Coronary artery (tissue), 2 donors: Measurements from ENCODE around the gene COL2A1.

Experiments
- DNase-seq: peaks from one replicate; pipeline ENCODE4 v3.0.0-alpha.2; 2017; ENCODE audit warnings: low spot score
- H3K27ac ChIP-seq, 2 donors: fragments of 200-600 bp; sonication (generic); one replicate each; pipeline ENCODE4 v1.5.1; 2016 to 2019
- H3K4me3 ChIP-seq: fragments of 200-600 bp; sonication (generic); 2 replicates; pipeline ENCODE4 v1.5.1; 2016; ENCODE audit warnings: mild to moderate bottlenecking, moderate library complexity
- TF ChIP-seq, protein P1 (sequence below): fragments of 200-600 bp; sonication (generic); IDR thresholded peaks from one replicate; pipeline ENCODE4 v1.5.1; 2019; ENCODE audit warnings: antibody characterized with exemption

Gene COL2A1

DNA sequence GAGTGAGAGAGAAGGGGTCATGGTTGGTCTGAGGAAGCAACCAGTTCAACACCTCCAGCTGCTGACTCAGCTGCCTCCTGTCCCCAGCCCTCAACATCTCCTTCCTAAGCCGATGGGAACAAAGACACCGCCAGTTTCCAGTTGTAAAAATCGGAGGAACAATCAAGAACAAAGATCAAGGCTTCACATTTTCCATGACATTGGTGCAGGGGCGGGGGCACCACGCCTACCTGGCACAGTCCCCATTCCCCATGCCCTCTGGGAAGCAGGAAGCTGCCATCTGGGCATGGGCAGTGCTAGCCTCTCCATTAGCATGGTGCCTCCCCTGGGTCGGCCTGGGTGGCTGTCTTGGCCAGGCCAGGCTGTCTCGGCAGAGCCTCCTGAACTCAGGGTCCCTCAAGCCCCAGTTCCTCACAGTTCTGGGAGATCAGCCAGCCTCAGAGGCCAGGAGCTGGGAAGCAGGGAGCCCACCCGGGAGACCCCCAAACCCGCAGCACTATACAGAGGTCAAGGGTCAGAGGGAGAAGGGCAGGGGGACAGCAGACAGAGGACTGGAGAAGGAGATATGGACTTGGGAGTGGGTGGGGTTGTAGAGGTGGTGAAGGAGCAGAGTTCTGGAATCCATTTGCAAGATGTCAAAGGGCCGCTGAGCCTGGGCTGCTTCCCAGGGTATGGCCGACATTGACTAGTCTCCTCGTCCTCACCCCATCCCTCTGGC is 60.5 kb downstream of the COL2A1 start:
- TF ChIP-seq, protein P1, sequence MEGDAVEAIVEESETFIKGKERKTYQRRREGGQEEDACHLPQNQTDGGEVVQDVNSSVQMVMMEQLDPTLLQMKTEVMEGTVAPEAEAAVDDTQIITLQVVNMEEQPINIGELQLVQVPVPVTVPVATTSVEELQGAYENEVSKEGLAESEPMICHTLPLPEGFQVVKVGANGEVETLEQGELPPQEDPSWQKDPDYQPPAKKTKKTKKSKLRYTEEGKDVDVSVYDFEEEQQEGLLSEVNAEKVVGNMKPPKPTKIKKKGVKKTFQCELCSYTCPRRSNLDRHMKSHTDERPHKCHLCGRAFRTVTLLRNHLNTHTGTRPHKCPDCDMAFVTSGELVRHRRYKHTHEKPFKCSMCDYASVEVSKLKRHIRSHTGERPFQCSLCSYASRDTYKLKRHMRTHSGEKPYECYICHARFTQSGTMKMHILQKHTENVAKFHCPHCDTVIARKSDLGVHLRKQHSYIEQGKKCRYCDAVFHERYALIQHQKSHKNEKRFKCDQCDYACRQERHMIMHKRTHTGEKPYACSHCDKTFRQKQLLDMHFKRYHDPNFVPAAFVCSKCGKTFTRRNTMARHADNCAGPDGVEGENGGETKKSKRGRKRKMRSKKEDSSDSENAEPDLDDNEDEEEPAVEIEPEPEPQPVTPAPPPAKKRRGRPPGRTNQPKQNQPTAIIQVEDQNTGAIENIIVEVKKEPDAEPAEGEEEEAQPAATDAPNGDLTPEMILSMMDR = no peak
- H3K27ac ChIP-seq = no peak overlapping the region
- DNase-seq = no peak
- H3K4me3 ChIP-seq = no peak overlapping the region

DNA sequence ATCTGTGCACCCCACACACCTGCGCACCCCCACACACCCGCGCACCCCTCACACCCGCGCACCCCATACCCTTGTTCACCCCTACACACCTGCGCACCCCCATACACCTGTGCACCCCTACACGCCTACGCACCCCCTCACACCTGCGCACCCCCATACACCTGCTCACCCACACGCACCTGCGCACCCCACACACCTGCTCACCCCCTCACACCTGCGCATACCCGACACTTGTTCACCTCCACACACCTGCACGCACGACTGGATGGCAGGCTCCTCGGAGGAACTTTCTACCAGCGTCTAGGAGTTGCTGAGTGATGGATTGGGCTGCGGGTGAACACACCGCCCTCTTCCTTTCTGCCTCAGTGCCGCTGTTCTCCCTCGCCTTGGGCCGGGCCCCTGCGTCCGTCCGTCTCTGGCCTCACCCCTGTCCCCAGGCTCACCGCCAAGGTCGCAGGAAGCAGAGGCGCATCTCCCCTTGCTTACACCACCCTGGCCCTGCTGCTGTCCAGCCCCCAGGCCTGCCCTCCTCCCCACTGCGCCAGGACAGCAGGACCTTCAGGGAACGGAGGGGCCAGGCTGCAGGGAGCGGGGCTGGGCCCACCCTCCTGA is 61.6 kb downstream of the COL2A1 start:
- TF ChIP-seq, protein P1 = no peak
- no peak overlapping the region for H3K27ac ChIP-seq
- DNase-seq = no peak
- H3K4me3 ChIP-seq = no peak overlapping the region

DNA sequence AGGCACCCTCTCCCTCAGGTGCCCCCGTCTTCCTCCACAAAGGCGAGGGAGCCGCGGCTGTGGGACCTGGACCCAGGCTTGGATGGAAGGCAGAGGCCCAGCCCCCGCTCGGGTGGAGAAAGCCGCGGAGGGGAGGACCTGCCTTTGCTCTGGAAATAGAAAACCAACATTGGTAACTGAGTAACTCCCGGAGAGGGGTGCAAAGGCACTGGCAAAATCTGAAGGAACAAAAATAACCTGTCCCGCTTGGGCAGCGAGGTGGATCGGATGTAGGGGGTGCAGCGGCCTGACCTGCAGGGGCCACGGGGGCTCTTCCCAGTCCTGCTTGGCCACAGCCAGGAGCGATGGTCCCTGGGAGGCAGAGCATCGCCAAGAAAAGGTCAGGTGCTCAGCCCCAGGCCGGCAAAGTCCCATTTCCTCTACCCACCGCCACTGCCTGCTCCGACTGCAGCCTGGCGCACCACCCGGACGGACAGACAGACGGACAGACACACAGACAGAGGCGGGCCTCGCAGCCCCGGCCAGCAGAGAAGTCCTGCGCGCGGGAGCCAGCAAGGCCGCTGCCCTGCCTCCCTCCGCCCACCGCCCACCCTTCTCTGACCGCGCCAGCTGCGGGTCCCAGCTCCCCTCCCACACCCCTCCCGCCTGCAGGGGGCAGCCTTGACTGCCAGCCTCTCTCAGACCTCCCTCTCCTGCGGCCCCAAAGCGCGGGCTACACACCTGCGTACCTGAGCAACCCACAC is 62.2 kb downstream of the COL2A1 start:
- no peak for DNase-seq
- H3K27ac ChIP-seq = no peak overlapping the region
- TF ChIP-seq, protein P1 = no peak
- peak overlapping the region; percentile 56 for H3K4me3 ChIP-seq

DNA sequence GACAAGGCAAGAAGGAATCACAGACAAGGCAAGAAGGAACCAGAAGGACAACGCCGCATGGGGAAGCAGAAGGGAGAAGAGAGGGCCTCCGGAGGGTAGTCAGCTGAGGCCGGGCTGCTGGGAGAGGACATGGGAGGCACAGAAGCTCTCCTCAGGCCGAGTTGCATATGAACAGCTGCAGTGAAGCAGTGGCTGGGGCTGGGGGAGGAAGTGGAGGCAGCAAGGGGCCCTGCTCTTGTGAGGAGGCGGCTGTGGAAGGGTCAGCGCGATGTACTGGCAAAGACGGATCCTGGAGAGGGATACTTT is 62.8 kb downstream of the COL2A1 start:
- Histone ChIP-seq H3K4me3 (no peak overlapping the region), H3K27ac (no peak overlapping the region)
- DNase-seq = no peak
- TF ChIP-seq, protein P1 = no peak

DNA sequence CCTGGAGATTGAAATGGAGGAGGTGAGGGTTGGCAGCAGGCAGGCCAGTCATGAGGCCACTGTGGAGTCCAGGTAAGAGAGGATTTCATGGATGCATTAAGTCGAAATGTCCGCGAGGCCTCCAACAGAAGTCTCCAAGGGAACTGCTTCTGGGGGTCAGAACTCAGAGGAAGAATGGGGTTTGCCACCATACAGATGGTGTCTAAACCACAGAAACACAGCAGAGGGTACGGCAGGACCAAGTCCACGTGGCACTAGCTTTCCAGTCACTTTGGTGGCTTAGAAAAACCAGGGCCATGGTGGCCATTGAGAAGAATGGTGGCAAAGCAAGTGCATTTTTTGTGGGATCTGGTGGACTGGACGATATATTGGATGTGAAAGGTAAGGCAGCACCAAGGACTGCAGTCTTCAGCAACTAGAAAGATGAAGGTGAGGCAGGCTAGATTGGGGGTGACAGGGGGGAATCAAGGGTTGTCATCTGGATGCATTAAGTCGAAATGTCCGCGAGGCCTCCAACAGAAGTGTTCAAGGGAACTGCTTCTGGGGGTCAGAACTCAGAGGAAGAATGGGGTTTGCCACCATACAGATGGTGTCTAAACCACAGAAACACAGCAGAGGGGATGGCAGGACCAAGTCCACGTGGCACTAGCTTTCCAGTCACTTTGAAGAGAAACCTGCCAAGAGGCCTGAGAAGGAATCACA is 63.4 kb downstream of the COL2A1 start:
- Histone ChIP-seq H3K4me3 (no peak overlapping the region), H3K27ac (no peak overlapping the region)
- TF ChIP-seq, protein P1 = no peak
- DNase-seq = no peak

DNA sequence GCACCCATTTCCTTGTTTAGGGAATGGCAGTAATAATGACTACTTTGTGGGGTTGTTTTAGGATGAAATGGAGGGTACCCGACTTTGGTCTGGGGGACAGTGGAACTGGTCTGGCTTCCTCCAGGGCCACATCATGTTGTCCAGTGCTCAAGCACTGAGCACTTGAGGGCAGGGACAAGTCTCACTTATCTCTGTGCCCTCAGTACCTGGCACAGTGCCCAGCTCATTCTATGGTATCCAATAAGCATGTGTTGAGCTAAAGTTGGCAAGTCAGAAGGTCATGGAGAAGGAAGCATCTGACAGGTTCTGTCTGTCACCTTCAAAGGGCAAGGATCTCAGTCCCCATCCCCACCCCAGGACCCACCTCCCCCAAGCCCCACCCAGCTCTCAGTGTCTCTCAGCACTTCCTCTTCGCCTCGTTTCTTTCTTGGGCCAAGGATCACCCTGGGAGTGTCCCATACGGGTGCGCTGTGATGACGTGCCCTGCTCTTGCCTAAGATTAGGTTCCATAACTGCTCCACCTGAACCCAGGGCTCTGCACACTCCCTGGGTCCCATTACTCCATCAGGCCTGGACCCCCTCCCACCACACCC is 65.2 kb downstream of the COL2A1 start:
- H3K27ac ChIP-seq = no peak overlapping the region
- no peak overlapping the region for H3K4me3 ChIP-seq
- DNase-seq = peak; percentile 41
- TF ChIP-seq, protein P1 = no peak
